Stimulated activated CD4-positive, alpha-beta T cell treated with anti-CD3 and anti-CD28 coated beads, Interleukin-1b, Interleukin-23, amount 100 ng/mL, for 24 hours (primary cell): Measurements from ENCODE around the gene METAP1D.
"Not testable (repeated sequence)": the region's sequence is repeated elsewhere in the genome, so short reads cannot be mapped to it uniquely, and the experiment has no call there.

ENCODE experiments used
- DNase-seq, 4 experiments: peaks; one replicate each; pipeline ENCODE4 v3.0.0-alpha.2; 2020; ENCODE audit warnings: low read depth in 4 of 4, low spot score in 1 of 4

METAP1D gene

GRCh38 chr2:171999604-172000469 lies at the start of gene METAP1D:
METAP1D (plus strand) TSS chr2:171999953; CDS start chr2:171999970, 17 bp downstream.
- peak; percentile 68 to 87 (median 74) for DNase-seq

- no peak for DNase-seq
Measured at GRCh38 chr2:171952276-171952675, 47.5 kb upstream of the METAP1D start.

GRCh38 chr2:171952748-171953147 lies 47.0 kb upstream of the METAP1D start:
- no peak for DNase-seq

- no peak for DNase-seq
Measured at GRCh38 chr2:171956135-171956825, 43.5 kb upstream of the METAP1D start.

- no peak for DNase-seq
Measured at GRCh38 chr2:171957061-171957460, 42.7 kb upstream of the METAP1D start.

- DNase-seq, result no peak
Measured at GRCh38 chr2:171958475-171958874, 41.3 kb upstream of the METAP1D start.

GRCh38 chr2:171959998-171960397 lies 39.8 kb upstream of the METAP1D start:
- no peak for DNase-seq

- DNase-seq, result no peak
Measured at GRCh38 chr2:171960570-171960969, 39.2 kb upstream of the METAP1D start.

- no peak for DNase-seq
Measured at GRCh38 chr2:171963198-171963597, 36.6 kb upstream of the METAP1D start.

- DNase-seq, result no peak
Measured at GRCh38 chr2:171964308-171964707, 35.4 kb upstream of the METAP1D start.

GRCh38 chr2:171965238-171965637 lies 34.5 kb upstream of the METAP1D start:
- DNase-seq, result no peak

- DNase-seq, result no peak
Measured at GRCh38 chr2:171965661-171966060, 34.1 kb upstream of the METAP1D start.

GRCh38 chr2:171966235-171966634 lies 33.5 kb upstream of the METAP1D start:
- DNase-seq, result no peak

- no peak for DNase-seq
Measured at GRCh38 chr2:171966688-171967087, 33.1 kb upstream of the METAP1D start.

- DNase-seq, result no peak
Measured at GRCh38 chr2:171968509-171968908, 31.2 kb upstream of the METAP1D start.

- DNase-seq, result no peak
Measured at GRCh38 chr2:171972329-171972982, 27.3 kb upstream of the METAP1D start.

GRCh38 chr2:171979103-171979502 lies 20.6 kb upstream of the METAP1D start:
- DNase-seq, result no peak

GRCh38 chr2:171983924-171984323 lies 15.8 kb upstream of the METAP1D start:
- DNase-seq, result not testable (repeated sequence)

GRCh38 chr2:171985076-171985475 lies 14.7 kb upstream of the METAP1D start:
- no peak for DNase-seq

- DNase-seq, result no peak
Measured at GRCh38 chr2:171986778-171987177, 13.0 kb upstream of the METAP1D start.

- no peak for DNase-seq
Measured at GRCh38 chr2:171991027-171991426, 8.7 kb upstream of the METAP1D start.

- no peak for DNase-seq
Measured at GRCh38 chr2:171995586-171995985, 4.2 kb upstream of the METAP1D start.
